ENCODE data around the gene TAF1. TPM values are rescaled to one million over a fixed set of nuclear protein-coding genes. Genes with fewer than 3 reads are reported as not detected.
"Not testable (repeated sequence)": the region's sequence is repeated elsewhere in the genome, so short reads cannot be mapped to it uniquely, and the experiment has no call there.

Gene TAF1
- 60.8 and 61.8 TPM in 2 replicates for total RNA-seq (2014; rRNA removed; shearing (Covaris generic); ENCODE audit: low replicate concordance)

- peak; percentile 97 for DNase-seq
- H3K9ac ChIP-seq (ENCODE audit: low read length): peak within 1 kb of the TSS; percentile 98
- H3K27me3 ChIP-seq (ENCODE audit: low read length): no peaks in the 10 kb centered on the region
Measured at GRCh38 chrX:71365875-71366673, at the start of gene TAF1. Gene TAF1, plus strand, starts transcription at chrX:71366357. Its CDS starts 18 bp downstream, at chrX:71366375.

GRCh38 chrX:71316959-71317358 lies 49.2 kb upstream of the TAF1 start:
- not testable (repeated sequence) for H3K27ac ChIP-seq (ENCODE audit: low read length); H2AFZ ChIP-seq (ENCODE audit: low read length); H3K79me2 ChIP-seq (ENCODE audit: low read length); DNase-seq; H3K4me2 ChIP-seq (ENCODE audit: low read depth, low read length, poor library complexity, severe bottlenecking); H3K36me3 ChIP-seq (ENCODE audit: insufficient read depth, low read length); H3K9ac ChIP-seq (ENCODE audit: low read length); H4K20me1 ChIP-seq (ENCODE audit: insufficient read depth, low read depth, low read length); H3K9me3 ChIP-seq (ENCODE audit: low read length); H3K4me3 ChIP-seq (ENCODE audit: low read length); H3K27me3 ChIP-seq (ENCODE audit: low read length); H3K4me1 ChIP-seq (ENCODE audit: low read length); H3K9me2 ChIP-seq (replicated peaks; ENCODE audit: insufficient read depth, low read length)

More at GRCh38 chrX:71365875-71366673, at the start of gene TAF1:
- Histone ChIP-seq H3K79me2 (ENCODE audit: low read length) (peaks cover 45% of the 10 kb centered on the region), H4K20me1 (ENCODE audit: insufficient read depth, low read depth, low read length) (no peaks in the 10 kb centered on the region), H3K4me1 (ENCODE audit: low read length) (peaks cover 13% of the 10 kb centered on the region), H3K9me2 (replicated peaks; ENCODE audit: insufficient read depth, low read length) (no peaks in the 10 kb centered on the region), H3K27ac (ENCODE audit: low read length) (peak within 1 kb of the TSS; percentile 82), H2AFZ (ENCODE audit: low read length) (no peak within 1 kb of the TSS), H3K4me2 (ENCODE audit: low read depth, low read length, poor library complexity, severe bottlenecking) (peak within 1 kb of the TSS; percentile 84), H3K36me3 (ENCODE audit: insufficient read depth, low read length) (peaks cover 11% of the 10 kb centered on the region; the same call in 1 of the 2 replicates), H3K4me3 (ENCODE audit: low read length) (peak within 1 kb of the TSS; percentile 67), H3K9me3 (ENCODE audit: low read length) (no peaks in the 10 kb centered on the region)

- Histone ChIP-seq H3K9ac (ENCODE audit: low read length) (no peak overlapping the region), H4K20me1 (ENCODE audit: insufficient read depth, low read depth, low read length) (no peaks in the 10 kb centered on the region), H3K36me3 (ENCODE audit: insufficient read depth, low read length) (0 out of 2 replicates have a peak, but pooled peaks cover 5% of the 10 kb centered on the region), H3K79me2 (ENCODE audit: low read length) (no peaks in the 10 kb centered on the region), H3K27me3 (ENCODE audit: low read length) (no peaks in the 10 kb centered on the region), H3K9me3 (ENCODE audit: low read length) (no peaks in the 10 kb centered on the region), H3K4me1 (ENCODE audit: low read length) (no peaks in the 10 kb centered on the region; the same call in 1 of the 2 replicates), H3K27ac (ENCODE audit: low read length) (no peak overlapping the region), H2AFZ (ENCODE audit: low read length) (no peak overlapping the region), H3K4me3 (ENCODE audit: low read length) (no peak overlapping the region), H3K9me2 (replicated peaks; ENCODE audit: insufficient read depth, low read length) (no peaks in the 10 kb centered on the region), H3K4me2 (ENCODE audit: low read depth, low read length, poor library complexity, severe bottlenecking) (no peak overlapping the region)
- DNase-seq: no peak
Measured at GRCh38 chrX:71320126-71320525, 46.0 kb upstream of the TAF1 start.

- no peaks in the 10 kb centered on the region for H3K9me2 ChIP-seq (replicated peaks; ENCODE audit: insufficient read depth, low read length)
Measured at GRCh38 chrX:71321731-71322130, 44.4 kb upstream of the TAF1 start.

GRCh38 chrX:71324452-71324851 lies 41.7 kb upstream of the TAF1 start:
- not testable (repeated sequence) for H3K36me3 ChIP-seq (ENCODE audit: insufficient read depth, low read length); H3K4me2 ChIP-seq (ENCODE audit: low read depth, low read length, poor library complexity, severe bottlenecking); H3K4me1 ChIP-seq (ENCODE audit: low read length)

More at GRCh38 chrX:71321731-71322130, 44.4 kb upstream of the TAF1 start:
- Histone ChIP-seq H2AFZ (ENCODE audit: low read length) (no peak overlapping the region), H3K9me3 (ENCODE audit: low read length) (no peaks in the 10 kb centered on the region), H4K20me1 (ENCODE audit: insufficient read depth, low read depth, low read length) (no peaks in the 10 kb centered on the region), H3K27ac (ENCODE audit: low read length) (no peak overlapping the region), H3K9ac (ENCODE audit: low read length) (no peak overlapping the region), H3K79me2 (ENCODE audit: low read length) (no peaks in the 10 kb centered on the region), H3K4me3 (ENCODE audit: low read length) (no peak overlapping the region), H3K27me3 (ENCODE audit: low read length) (no peaks in the 10 kb centered on the region), H3K4me2 (ENCODE audit: low read depth, low read length, poor library complexity, severe bottlenecking) (no peak overlapping the region), H3K36me3 (ENCODE audit: insufficient read depth, low read length) (no peaks in the 10 kb centered on the region), H3K4me1 (ENCODE audit: low read length) (no peaks in the 10 kb centered on the region; the same call in 1 of the 2 replicates)
- DNase-seq: no peak

GRCh38 chrX:71326394-71326793 lies 39.8 kb upstream of the TAF1 start:
- H3K27me3 ChIP-seq (ENCODE audit: low read length): no peaks in the 10 kb centered on the region
- H3K9me2 ChIP-seq (replicated peaks; ENCODE audit: insufficient read depth, low read length): no peaks in the 10 kb centered on the region
- no peak overlapping the region for H3K9ac ChIP-seq (ENCODE audit: low read length)
- H3K4me1 ChIP-seq (ENCODE audit: low read length): no peaks in the 10 kb centered on the region
- H3K27ac ChIP-seq (ENCODE audit: low read length): no peak overlapping the region
- no peaks in the 10 kb centered on the region for H3K36me3 ChIP-seq (ENCODE audit: insufficient read depth, low read length)
- H4K20me1 ChIP-seq (ENCODE audit: insufficient read depth, low read depth, low read length): no peaks in the 10 kb centered on the region
- no peaks in the 10 kb centered on the region for H3K9me3 ChIP-seq (ENCODE audit: low read length)
- no peak for DNase-seq
- H2AFZ ChIP-seq (ENCODE audit: low read length): no peak overlapping the region
- no peak overlapping the region for H3K4me2 ChIP-seq (ENCODE audit: low read depth, low read length, poor library complexity, severe bottlenecking)
- no peak overlapping the region for H3K4me3 ChIP-seq (ENCODE audit: low read length)
- H3K79me2 ChIP-seq (ENCODE audit: low read length): no peaks in the 10 kb centered on the region

More at GRCh38 chrX:71324452-71324851, 41.7 kb upstream of the TAF1 start:
- not testable (repeated sequence) for H3K27me3 ChIP-seq (ENCODE audit: low read length); H3K79me2 ChIP-seq (ENCODE audit: low read length); H3K27ac ChIP-seq (ENCODE audit: low read length); H2AFZ ChIP-seq (ENCODE audit: low read length); H3K4me3 ChIP-seq (ENCODE audit: low read length); H4K20me1 ChIP-seq (ENCODE audit: insufficient read depth, low read depth, low read length); H3K9ac ChIP-seq (ENCODE audit: low read length); H3K9me3 ChIP-seq (ENCODE audit: low read length); DNase-seq; H3K9me2 ChIP-seq (replicated peaks; ENCODE audit: insufficient read depth, low read length)

GRCh38 chrX:71349151-71349665 lies 16.9 kb upstream of the TAF1 start:
- H3K9me3 ChIP-seq (ENCODE audit: low read length); H3K9me2 ChIP-seq (replicated peaks; ENCODE audit: insufficient read depth, low read length); H3K4me3 ChIP-seq (ENCODE audit: low read length); H3K4me2 ChIP-seq (ENCODE audit: low read depth, low read length, poor library complexity, severe bottlenecking); H2AFZ ChIP-seq (ENCODE audit: low read length); H3K79me2 ChIP-seq (ENCODE audit: low read length); H4K20me1 ChIP-seq (ENCODE audit: insufficient read depth, low read depth, low read length); DNase-seq; H3K27ac ChIP-seq (ENCODE audit: low read length); H3K4me1 ChIP-seq (ENCODE audit: low read length); H3K27me3 ChIP-seq (ENCODE audit: low read length); H3K9ac ChIP-seq (ENCODE audit: low read length); H3K36me3 ChIP-seq (ENCODE audit: insufficient read depth, low read length): not testable (repeated sequence)

GRCh38 chrX:71349867-71350266 lies 16.3 kb upstream of the TAF1 start:
- H3K9ac ChIP-seq (ENCODE audit: low read length); H3K79me2 ChIP-seq (ENCODE audit: low read length); H3K4me2 ChIP-seq (ENCODE audit: low read depth, low read length, poor library complexity, severe bottlenecking); H3K9me2 ChIP-seq (replicated peaks; ENCODE audit: insufficient read depth, low read length); H3K9me3 ChIP-seq (ENCODE audit: low read length); H3K4me1 ChIP-seq (ENCODE audit: low read length); DNase-seq; H3K36me3 ChIP-seq (ENCODE audit: insufficient read depth, low read length); H3K4me3 ChIP-seq (ENCODE audit: low read length); H2AFZ ChIP-seq (ENCODE audit: low read length); H3K27ac ChIP-seq (ENCODE audit: low read length); H4K20me1 ChIP-seq (ENCODE audit: insufficient read depth, low read depth, low read length); H3K27me3 ChIP-seq (ENCODE audit: low read length): not testable (repeated sequence)

Data from Karpas-422 (cell line).